ENCODE results near the gene ZNF616.

Gene ZNF616

DNA sequence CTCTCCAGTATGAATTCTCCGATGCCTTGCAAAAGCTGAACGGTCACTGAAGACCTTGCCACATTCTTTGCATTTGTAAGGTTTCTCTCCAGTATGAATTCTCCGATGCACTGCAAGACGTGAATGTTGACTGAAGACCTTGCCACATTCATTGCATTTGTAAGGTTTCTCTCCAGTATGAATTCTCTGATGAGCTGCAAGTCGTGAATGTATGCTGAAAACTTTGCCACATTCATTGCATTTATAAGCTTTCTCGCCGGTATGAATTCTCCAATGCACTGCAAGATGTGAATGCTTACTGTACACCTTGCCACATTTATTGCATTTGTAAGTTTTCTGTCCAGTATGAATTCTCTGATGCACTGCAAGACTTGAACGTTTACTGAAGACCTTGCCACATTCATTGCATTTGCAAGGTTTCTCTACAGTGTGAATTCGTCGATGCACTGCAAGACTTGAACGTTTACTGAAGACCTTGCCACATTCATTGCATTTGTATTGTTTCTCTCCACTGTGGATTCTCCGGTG is 24.1 kb downstream of the ZNF616 start:
- no peak for TF ChIP-seq ZNF384 (IDR thresholded peaks at IDR 0.05)
- TF ChIP-seq ARNT (IDR thresholded peaks at IDR 0.05): no peak
- no peak for TF ChIP-seq SUZ12 (IDR thresholded peaks at IDR 0.05)
- TF ChIP-seq TARDBP (IDR thresholded peaks at IDR 0.05): no peak
- TF ChIP-seq PKNOX1 (IDR thresholded peaks at IDR 0.05): no peak
- no peak for TF ChIP-seq BHLHE40 (IDR thresholded peaks at IDR 0.05; ENCODE audit: borderline replicate concordance)
- TF ChIP-seq NFRKB (IDR thresholded peaks at IDR 0.05): no peak
- TF ChIP-seq SP1 (IDR thresholded peaks at IDR 0.05): no peak
- TF ChIP-seq CTBP1 (IDR thresholded peaks at IDR 0.05; ENCODE audit: borderline replicate concordance): no peak
- no peak for TF ChIP-seq HDGF (IDR thresholded peaks at IDR 0.05; ENCODE audit: borderline replicate concordance)
- TF ChIP-seq ELF4 (IDR thresholded peaks at IDR 0.05): no peak
- TF ChIP-seq FOXK2 (IDR thresholded peaks at IDR 0.05): no peak
- TF ChIP-seq FOXA1 (IDR thresholded peaks at IDR 0.05): no peak
- TF ChIP-seq FOXM1 (IDR thresholded peaks at IDR 0.05; ENCODE audit: borderline replicate concordance): no peak
- no peak for TF ChIP-seq L3MBTL2 (conservative IDR thresholded peaks at IDR 0.05)
- TF ChIP-seq LEF1 (IDR thresholded peaks at IDR 0.05; ENCODE audit: borderline replicate concordance): no peak
- POLR2A ChIA-PET: no interaction called here
- CTCF ChIA-PET: no interaction called here
- no peak for DNase-seq (ENCODE audit: extremely low spot score)

DNA sequence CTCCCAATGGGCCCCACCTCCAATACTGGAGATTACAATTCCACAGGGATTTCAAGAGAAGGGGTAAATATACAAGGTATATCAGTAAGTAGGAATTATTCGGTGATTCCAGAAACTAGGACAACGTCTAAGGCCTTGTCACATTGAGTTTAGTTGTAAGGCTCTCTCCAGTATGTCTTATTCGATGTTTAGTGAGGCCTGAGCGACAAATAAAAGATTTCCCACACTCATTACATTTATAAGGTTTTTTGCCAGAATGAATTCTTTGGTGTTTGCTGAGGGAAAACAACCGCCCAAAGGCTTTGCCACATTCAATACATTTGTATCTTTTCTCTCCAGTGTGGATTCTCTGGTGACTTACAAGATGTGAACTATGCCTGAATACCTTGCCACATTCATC is 25.0 kb downstream of the ZNF616 start:
- POLR2A ChIA-PET: no interaction called here
- DNase-seq (ENCODE audit: extremely low spot score): no peak
- CTCF ChIA-PET: no interaction called here
- TF ChIP-seq PKNOX1 (IDR thresholded peaks at IDR 0.05) (no peak), CTBP1 (IDR thresholded peaks at IDR 0.05; ENCODE audit: borderline replicate concordance) (no peak), ZNF384 (IDR thresholded peaks at IDR 0.05) (no peak), BHLHE40 (IDR thresholded peaks at IDR 0.05; ENCODE audit: borderline replicate concordance) (no peak), L3MBTL2 (conservative IDR thresholded peaks at IDR 0.05) (no peak)

DNA sequence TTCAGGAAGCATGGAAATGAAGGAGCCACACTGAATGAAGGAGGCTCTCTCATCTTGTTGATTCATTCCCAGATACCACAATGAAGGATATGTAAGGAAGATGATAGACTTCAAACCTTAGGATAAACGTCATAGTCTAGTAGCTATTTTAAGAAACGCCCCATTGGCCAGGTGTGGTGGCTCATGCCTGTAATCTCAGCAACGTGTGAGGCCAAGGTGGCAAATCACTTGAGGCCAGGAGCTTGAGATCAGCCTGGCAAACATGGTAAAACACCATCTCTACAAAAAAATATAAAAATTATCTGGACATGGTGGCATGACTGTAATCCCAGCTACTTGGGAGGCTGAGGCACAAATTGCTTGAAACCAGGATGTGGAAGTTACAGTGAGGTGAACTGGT is 27.1 kb downstream of the ZNF616 start:
- ChIA-PET POLR2A (no interaction called here), CTCF (no interaction called here)
- no peak for TF ChIP-seq FOXK2 (IDR thresholded peaks at IDR 0.05)
- no peak for TF ChIP-seq SP1 (IDR thresholded peaks at IDR 0.05)
- no peak for TF ChIP-seq FOXM1 (IDR thresholded peaks at IDR 0.05; ENCODE audit: borderline replicate concordance)
- no peak for DNase-seq (ENCODE audit: extremely low spot score)

GRCh38 chr19:52110780-52111179 is 29.0 kb downstream of the ZNF616 start:
- DNase-seq (ENCODE audit: extremely low spot score): no peak
- CTCF ChIA-PET: no interaction called here
- POLR2A ChIA-PET: no interaction called here
- TF ChIP-seq PKNOX1 (IDR thresholded peaks at IDR 0.05): no peak

DNA sequence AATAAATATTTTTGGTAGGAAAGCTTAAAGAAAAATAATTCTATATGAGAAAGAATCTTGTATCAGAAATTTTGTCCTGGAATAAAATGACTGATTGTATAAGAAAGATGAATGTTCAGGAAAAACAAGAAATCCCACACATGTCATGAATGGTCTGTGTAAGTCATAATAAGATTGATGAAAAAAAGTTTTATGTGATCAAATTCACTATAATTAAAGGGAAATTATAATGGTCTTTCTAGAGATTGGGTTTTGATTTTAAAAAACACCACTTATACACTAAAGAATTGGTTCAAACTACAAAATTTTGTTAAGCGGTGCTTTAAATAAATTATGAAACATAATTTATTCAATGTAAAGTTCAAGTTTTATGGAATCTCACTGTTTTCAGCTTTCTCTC is 37.0 kb downstream of the ZNF616 start:
- TF ChIP-seq SP1 (IDR thresholded peaks at IDR 0.05) (no peak), FOXM1 (IDR thresholded peaks at IDR 0.05; ENCODE audit: borderline replicate concordance) (no peak), ZNF384 (IDR thresholded peaks at IDR 0.05) (no peak), PKNOX1 (IDR thresholded peaks at IDR 0.05) (no peak), BHLHE40 (IDR thresholded peaks at IDR 0.05; ENCODE audit: borderline replicate concordance) (no peak), ARNT (IDR thresholded peaks at IDR 0.05) (no peak), NFRKB (IDR thresholded peaks at IDR 0.05) (no peak), L3MBTL2 (conservative IDR thresholded peaks at IDR 0.05) (no peak), LEF1 (IDR thresholded peaks at IDR 0.05; ENCODE audit: borderline replicate concordance) (no peak), ELF4 (IDR thresholded peaks at IDR 0.05) (no peak), FOXA1 (IDR thresholded peaks at IDR 0.05) (no peak)
- ChIA-PET POLR2A (no interaction called here), CTCF (no interaction called here)
- DNase-seq (ENCODE audit: extremely low spot score): no peak

GRCh38 chr19:52101866-52102562 is 37.7 kb downstream of the ZNF616 start:
- POLR2A ChIA-PET: no interaction called here
- no peak for DNase-seq (ENCODE audit: extremely low spot score)
- CTCF ChIA-PET: no interaction called here
- TF ChIP-seq HDGF (IDR thresholded peaks at IDR 0.05; ENCODE audit: borderline replicate concordance) (no peak), L3MBTL2 (conservative IDR thresholded peaks at IDR 0.05) (no peak), SUZ12 (IDR thresholded peaks at IDR 0.05) (no peak), ELF4 (IDR thresholded peaks at IDR 0.05) (no peak), FOXK2 (IDR thresholded peaks at IDR 0.05) (no peak), SP1 (IDR thresholded peaks at IDR 0.05) (no peak)

Measured in HEK293T (cell line).